Activated CD8-positive, alpha-beta memory T cell treated with anti-CD3 and anti-CD28 coated beads for 36 hours (primary cell): Measurements from ENCODE around the gene TPMT. TPM values are rescaled to one million over a fixed set of nuclear protein-coding genes. Genes with fewer than 3 reads are reported as not detected.

Experiments
- CTCF ChIA-PET: fragments of 350-600 bp; sonication (Branson Sonifier 250); formaldehyde crosslinking; loops from one replicate; lab custom pipeline; 2021; ENCODE audit warnings: antibody characterized with exemption; lab: Charles Lee
- POLR2A ChIA-PET: fragments of 350-600 bp; sonication (Branson Sonifier 250); formaldehyde crosslinking; loops from one replicate; lab custom pipeline; 2021; ENCODE audit warnings: antibody characterized with exemption; lab: Charles Lee
- total RNA-seq, 2 experiments: library from RNA; stranded (reverse); gene quantifications; one replicate each; pipeline ENCODE4 v1.2.3, GENCODE V29; 2021

Gene TPMT
- total RNA-seq, 2 experiments from 2014 or later = 9.9 to 10.0 TPM

GRCh38 chr6:18122128-18123093 is 32.5 kb downstream of the TPMT start, which contains the start of gene NHLRC1:
Gene NHLRC1 (minus strand): TSS chr6:18122677. CDS start chr6:18122606, 71 bp downstream.
- CTCF ChIA-PET = interaction anchor here (0.6 to 0.8 kb wide), 4 partner anchors 8 to 26 kb away, joined by 3 to 4 read pairs (median 4); no protein-coding TSS in a partner anchor
- POLR2A ChIA-PET = no interaction called here

DNA sequence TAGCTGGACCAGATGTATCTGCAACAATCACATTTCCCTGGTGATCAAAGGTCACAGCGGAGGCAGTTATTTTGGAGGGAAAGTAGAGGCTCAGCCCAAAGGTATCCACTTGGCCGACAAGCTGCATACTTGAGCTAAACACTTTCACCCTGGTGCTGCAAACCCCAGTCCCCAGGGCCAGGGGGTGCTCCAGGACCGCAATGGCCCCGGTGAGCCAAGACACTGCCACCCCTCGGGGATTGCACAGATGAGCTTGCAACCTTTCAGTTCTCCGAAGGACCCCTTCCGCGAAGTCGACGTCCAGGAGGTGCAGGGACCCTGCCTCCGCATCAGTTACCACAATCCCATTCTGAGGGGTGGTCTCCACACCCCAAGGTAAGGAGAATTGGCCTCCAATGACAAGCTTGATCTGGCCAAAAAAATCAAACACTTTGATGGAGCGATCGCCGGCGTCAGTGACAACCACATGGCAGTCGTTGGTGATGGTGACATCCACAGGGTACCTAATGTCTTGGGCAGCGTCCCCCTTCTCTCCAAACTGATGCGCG is 33.2 kb downstream of the TPMT start:
- POLR2A ChIA-PET = no interaction called here
- CTCF ChIA-PET = interaction anchor here (0.8 to 1.3 kb wide), 4 partner anchors 13 to 285 kb away, joined by 3 to 4 read pairs (median 3); no protein-coding TSS in a partner anchor

GRCh38 chr6:18119236-18119635 is 35.6 kb downstream of the TPMT start:
- ChIA-PET CTCF (no interaction called here), POLR2A (no interaction called here)

DNA sequence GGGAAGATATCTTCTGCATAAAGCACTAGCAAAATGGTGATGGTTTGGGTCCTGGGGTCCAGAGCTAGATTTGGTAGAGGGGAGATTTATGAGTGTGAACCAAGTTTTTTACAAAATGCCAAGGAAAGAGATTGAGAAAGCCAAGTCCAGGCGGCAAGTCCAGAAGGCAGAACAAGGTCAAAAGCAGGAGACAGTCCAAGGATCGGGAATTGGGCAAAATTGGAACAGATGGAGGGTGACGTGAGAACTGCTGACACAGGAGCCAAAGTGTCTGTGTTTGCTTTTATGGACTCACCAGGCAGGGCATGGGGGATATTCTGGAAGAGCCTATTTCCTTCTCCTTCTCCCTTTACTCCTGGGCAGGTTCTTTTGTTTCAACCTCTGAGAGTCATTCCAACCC is 36.5 kb downstream of the TPMT start:
- ChIA-PET POLR2A (no interaction called here), CTCF (no interaction called here)

GRCh38 chr6:18117136-18117535 is 37.7 kb downstream of the TPMT start:
- POLR2A ChIA-PET = no interaction called here
- CTCF ChIA-PET = no interaction called here

DNA sequence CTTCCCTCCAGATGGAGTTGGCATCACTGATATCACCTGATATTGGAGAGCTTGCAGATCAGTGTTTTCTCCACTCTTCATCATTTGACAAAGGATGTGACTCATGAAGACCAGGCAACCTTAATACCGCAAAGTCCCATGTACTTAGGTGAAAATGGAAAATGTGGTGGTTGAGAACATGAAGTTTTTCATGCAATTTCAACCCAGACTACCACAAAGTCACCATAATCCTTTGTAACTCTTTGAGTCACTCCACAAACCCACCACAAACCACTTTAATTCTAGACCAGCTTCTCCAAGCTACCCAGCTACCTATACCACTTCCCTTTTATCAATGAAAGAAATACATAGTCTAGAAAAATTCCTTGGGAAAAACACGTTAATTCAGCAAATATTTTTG is 39.5 kb downstream of the TPMT start:
- POLR2A ChIA-PET = no interaction called here
- CTCF ChIA-PET = no interaction called here

- CTCF ChIA-PET = no interaction called here
- POLR2A ChIA-PET = no interaction called here
Measured at GRCh38 chr6:18110162-18110561, 44.7 kb downstream of the TPMT start.

GRCh38 chr6:18107061-18107460 is 47.8 kb downstream of the TPMT start:
- CTCF ChIA-PET = no interaction called here
- POLR2A ChIA-PET = no interaction called here

- CTCF ChIA-PET = no interaction called here
Measured at GRCh38 chr6:18102783-18103509, 51.9 kb downstream of the TPMT start.

DNA sequence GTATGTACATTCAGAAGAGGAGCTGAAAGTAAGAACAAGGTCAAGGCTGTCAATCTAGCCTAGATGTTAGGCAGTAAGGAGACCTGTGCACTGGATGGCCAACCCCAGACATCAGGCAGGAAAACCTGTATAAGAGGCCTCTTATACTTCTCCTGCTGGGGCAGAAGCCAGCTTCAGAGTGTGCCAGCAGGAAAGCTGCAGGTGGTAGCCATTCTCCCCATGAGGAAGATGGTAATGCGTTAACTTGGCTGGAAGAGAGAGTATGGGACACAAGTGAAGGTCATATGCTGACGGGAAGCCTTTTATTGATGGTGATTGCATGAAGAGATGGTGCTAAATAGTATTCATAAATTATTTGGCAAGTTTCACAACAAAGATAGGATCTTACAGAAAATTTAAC is 53.0 kb downstream of the TPMT start:
- POLR2A ChIA-PET = no interaction called here
- CTCF ChIA-PET = no interaction called here

More at GRCh38 chr6:18102783-18103509, 51.9 kb downstream of the TPMT start:
- POLR2A ChIA-PET = no interaction called here

- ChIA-PET CTCF (no interaction called here), POLR2A (no interaction called here)
Measured at GRCh38 chr6:18101271-18101670, 53.6 kb downstream of the TPMT start.

GRCh38 chr6:18100296-18100695 is 54.6 kb downstream of the TPMT start:
- ChIA-PET POLR2A (no interaction called here), CTCF (no interaction called here)

DNA sequence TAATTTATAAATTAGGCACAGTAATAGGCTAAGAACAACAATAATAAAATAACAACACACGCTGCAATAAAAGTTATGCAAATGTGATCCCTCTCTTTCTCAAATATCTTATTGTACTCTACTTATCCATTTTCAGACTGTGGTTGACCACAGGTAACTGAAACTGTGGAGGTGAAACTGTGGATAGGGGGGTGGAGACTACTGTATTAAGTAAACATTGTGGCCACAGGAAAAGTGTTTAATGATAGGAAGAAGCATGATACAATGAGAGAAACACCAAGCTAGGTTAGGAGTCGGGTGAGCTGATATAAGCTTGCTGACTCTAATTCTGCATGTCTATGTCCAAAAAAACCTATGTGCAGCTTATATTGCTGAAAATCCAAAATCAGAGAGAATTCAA is 55.4 kb downstream of the TPMT start:
- ChIA-PET CTCF (no interaction called here), POLR2A (no interaction called here)

DNA sequence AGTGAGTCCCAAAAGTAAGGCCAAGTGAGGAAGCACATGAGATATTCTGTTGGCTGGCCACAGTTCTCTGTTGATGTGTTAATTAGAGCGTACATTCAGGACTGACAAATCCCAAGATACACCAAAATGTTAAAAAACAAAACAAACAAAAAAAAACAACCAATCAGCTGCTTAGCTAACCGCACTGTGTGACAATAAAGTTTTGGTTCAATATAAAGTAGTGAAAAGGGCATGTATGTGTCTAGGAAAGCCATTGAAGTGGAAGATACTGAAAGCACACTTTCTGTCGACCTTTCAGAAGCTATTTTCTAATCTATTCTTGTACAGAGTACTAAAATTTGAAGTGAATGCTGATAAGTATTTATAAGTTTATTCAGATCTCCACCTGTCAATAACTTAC is 58.5 kb downstream of the TPMT start:
- CTCF ChIA-PET = interaction anchor here (1.5 kb wide), 1 partner anchor 26 kb away, joined by 4 read pairs; no protein-coding TSS in a partner anchor
- POLR2A ChIA-PET = no interaction called here

GRCh38 chr6:18091382-18091781 is 63.5 kb downstream of the TPMT start:
- CTCF ChIA-PET = no interaction called here
- POLR2A ChIA-PET = no interaction called here

DNA sequence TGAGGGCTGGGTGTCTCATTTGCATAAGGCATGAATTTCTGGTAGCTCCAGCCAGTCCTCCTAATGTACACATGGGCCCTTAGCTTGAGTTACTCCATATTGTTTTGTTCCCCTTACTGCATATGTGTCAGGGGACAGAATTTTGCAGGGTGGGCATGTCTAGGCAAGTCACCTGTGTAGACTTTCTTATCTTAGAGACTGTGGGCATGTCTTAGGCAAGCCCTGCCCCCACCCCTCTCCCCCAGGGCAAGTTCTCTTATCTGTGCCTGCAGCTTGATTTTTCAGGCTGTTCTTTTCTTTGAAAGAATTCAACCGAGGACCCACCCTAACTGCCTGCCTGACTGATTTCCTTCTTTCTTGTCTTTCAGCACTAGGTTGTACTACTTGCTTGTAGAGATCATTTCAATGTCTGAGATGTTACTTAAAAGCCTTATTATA is 64.5 kb downstream of the TPMT start:
- ChIA-PET CTCF (no interaction called here), POLR2A (no interaction called here)

DNA sequence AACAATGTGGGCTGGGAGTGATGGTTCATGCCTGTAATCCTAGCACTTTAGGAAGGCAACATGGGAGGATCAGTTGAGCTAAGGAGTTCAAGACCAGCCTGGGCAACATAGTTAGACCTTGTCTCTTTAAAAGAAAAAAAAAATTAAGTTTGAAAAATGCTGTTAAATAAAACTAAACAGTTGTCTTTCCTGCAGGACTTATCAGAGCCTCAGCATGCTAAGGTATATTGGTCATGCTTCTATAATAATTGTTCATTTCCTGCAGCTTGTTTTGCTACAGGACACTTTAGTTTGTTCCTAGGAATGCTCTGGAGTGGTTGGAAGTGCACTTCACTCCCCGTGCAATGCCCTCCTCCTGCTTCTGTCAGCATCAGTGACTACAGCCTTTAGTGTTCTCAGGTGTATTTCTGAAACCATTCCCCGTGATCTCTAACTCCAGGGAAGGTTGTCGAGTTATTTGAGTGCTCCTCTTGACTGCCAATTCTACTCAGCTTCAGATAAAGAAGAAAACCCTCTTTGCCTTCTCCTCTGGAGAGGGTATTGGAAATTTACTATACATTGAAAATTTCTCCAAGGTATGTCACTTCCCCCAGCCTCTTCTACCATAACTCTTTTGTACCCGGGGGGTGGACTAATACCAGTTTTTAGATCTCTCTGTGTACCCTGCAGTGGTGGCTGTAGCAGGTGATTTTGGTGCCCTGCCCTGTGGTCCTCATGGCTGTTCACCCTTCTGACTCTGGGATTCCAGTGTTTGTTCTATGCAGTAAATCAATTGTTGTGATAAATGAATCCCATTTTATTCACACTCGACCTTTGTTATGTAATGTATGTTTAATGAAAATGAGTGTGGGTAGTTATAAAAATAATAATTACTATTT is 66.2 kb downstream of the TPMT start:
- POLR2A ChIA-PET = no interaction called here
- CTCF ChIA-PET = no interaction called here

- CTCF ChIA-PET = no interaction called here
- POLR2A ChIA-PET = no interaction called here
Measured at GRCh38 chr6:18087396-18088165, 67.3 kb downstream of the TPMT start.
